GM13977 (cell line): ENCODE data around the gene SERF2.

Source experiments
- DNase-seq: peaks from one replicate; pipeline ENCODE4 v3.0.0; 2012; ENCODE audit warnings: low spot score
- in situ Hi-C: fragments of 300-500 bp; cut with MboI; formaldehyde crosslinking; loops from one replicate; pipeline ENCODE4 v1.12.0; 2022; ENCODE audit warnings: low sequenced_read_pairs, low pct_unique_long_range_greater_than_20kb, mixed read lengths, inconsistent platforms; ENCODE audit not compliant: unreplicated experiment
- TF ChIP-seq, protein P1 (sequence below): IDR thresholded peaks from 2 replicates; pipeline ENCODE4 v1.5.1; 2012; ENCODE audit warnings: mild to moderate bottlenecking, control low read depth; ENCODE audit not compliant: insufficient read depth; ENCODE audit errors: extremely low read depth, missing control alignments

The SERF2 gene

DNA sequence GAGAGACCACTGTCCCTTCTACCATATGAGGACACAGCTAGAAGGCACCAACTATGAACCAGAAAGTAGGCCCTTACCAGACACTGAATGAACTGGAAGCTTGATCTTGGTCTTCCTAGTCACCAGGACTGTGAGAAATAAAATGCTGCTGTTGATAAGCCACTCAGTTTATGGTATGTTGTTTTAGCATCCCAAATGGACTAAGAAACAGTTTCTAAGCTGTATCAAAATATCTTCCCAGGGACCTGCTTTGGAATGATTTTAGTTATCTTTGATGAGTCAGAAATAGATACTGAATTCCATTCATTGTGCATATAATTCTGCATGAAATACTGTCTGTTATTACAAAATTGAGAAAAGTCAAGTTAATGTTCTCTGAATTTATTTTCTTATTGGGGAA is 53.3 kb downstream of the SERF2 start:
- TF ChIP-seq, protein P1, sequence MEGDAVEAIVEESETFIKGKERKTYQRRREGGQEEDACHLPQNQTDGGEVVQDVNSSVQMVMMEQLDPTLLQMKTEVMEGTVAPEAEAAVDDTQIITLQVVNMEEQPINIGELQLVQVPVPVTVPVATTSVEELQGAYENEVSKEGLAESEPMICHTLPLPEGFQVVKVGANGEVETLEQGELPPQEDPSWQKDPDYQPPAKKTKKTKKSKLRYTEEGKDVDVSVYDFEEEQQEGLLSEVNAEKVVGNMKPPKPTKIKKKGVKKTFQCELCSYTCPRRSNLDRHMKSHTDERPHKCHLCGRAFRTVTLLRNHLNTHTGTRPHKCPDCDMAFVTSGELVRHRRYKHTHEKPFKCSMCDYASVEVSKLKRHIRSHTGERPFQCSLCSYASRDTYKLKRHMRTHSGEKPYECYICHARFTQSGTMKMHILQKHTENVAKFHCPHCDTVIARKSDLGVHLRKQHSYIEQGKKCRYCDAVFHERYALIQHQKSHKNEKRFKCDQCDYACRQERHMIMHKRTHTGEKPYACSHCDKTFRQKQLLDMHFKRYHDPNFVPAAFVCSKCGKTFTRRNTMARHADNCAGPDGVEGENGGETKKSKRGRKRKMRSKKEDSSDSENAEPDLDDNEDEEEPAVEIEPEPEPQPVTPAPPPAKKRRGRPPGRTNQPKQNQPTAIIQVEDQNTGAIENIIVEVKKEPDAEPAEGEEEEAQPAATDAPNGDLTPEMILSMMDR = no peak
- DNase-seq = no peak
- in situ Hi-C loops = no loop called here
